GM18858 (cell line): Measurements from ENCODE around the gene OSM.
"Not testable (repeated sequence)": the region's sequence is repeated elsewhere in the genome, so short reads cannot be mapped to it uniquely, and the experiment has no call there.

Source experiments
- ATAC-seq: cut with Tn5 transposase; IDR thresholded peaks from one replicate; pipeline ENCODE4 v1.9.1; 2021; ENCODE audit not compliant: unreplicated experiment

The OSM gene

GRCh38 chr22:30245181-30245984, 21.3 kb downstream of the OSM start:
- no peak for ATAC-seq

DNA sequence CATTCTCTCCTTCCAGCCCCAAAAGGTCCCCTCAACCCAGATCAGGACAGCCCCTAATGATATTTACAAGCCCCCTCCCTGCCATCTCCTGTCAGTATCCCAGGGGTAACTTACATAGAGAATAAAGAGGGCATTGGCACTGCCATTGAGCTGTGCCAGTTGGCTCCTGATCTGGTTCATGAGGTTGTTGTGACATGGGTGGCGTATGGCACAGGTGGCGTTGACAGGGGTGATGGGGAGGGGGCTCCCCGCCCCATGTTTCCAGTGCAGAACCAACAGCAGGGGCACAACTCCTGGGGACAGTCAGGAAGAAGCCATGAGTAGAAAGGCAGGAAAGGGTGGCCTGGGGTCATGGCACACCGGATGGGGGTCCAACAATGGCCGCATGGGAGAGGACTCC, 22.0 kb downstream of the OSM start:
- ATAC-seq: no peak

- no peak for ATAC-seq
Observed at GRCh38 chr22:30244066-30244465, 22.6 kb downstream of the OSM start.

DNA sequence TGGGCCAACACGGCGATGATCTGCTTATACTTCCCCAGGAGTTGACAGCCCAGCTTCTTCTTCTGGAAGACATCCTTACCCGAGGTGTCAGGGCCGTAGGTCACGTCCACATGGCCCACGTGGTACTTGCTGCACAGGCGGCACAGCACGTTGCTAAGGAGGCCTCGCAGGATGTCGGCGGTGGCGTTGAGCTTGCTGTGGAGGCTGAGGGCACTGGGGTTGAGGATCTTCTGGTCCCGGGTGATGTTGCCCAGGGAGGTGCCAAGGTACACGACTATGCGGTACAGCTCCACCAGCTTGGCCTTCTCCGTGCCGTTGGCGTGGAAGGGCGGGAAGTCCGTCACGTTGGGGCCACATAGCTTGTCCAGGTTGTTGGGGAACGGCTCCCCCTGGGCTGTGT, 23.0 kb downstream of the OSM start:
- no peak for ATAC-seq

- no peak for ATAC-seq
Observed at GRCh38 chr22:30241576-30242371, 24.9 kb downstream of the OSM start.

GRCh38 chr22:30240541-30241417, 25.9 kb downstream of the OSM start:
- no peak for ATAC-seq

GRCh38 chr22:30239488-30240405, 26.9 kb downstream of the OSM start:
- ATAC-seq: no peak

- ATAC-seq: no peak
Observed at GRCh38 chr22:30238661-30239487, 27.8 kb downstream of the OSM start.

DNA sequence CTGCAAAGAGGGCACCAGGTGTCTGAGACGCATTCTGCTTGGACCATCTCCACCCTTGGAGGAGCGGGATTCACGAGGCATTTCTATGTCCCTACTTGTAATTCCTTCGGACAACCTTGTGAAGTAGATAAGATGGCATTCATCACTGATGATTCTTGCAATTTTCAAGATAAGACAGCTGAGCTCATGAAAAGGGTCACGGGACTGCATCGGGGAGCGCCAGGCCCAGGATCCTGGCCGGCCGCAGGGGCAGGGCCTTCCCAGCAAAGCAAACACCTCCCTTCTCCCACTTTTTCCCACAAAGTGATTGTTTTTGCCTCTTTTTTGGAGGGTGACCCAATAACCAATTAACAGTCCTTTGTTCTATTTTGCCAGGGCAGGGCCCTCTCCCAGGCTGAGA, 28.5 kb downstream of the OSM start:
- no peak for ATAC-seq

GRCh38 chr22:30236875-30237274, 29.8 kb downstream of the OSM start:
- no peak for ATAC-seq

- no peak for ATAC-seq
Observed at GRCh38 chr22:30235687-30236170, 30.9 kb downstream of the OSM start.

GRCh38 chr22:30234786-30235470, 31.7 kb downstream of the OSM start:
- ATAC-seq: no peak

DNA sequence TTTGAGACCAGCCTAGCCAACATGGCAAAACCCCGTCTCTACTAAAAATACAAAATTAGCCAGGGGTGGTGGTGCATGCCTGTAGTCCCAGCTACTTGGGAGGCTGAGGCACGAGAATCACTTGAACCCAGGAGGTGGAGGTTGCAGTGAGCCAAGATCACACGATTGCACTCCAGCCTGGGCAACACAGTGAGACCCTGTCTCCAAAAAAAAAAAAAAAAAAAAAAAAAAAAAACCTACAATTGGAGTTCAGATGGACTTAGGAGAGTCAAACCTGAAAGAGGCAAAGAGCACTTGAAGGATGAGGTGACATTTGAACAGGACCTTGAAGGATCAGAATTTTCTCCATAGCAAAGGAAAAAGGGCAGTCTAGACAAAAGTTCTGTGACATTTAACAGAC, 32.3 kb downstream of the OSM start:
- not testable (repeated sequence) for ATAC-seq

GRCh38 chr22:30233582-30233981, 33.1 kb downstream of the OSM start:
- ATAC-seq: no peak

DNA sequence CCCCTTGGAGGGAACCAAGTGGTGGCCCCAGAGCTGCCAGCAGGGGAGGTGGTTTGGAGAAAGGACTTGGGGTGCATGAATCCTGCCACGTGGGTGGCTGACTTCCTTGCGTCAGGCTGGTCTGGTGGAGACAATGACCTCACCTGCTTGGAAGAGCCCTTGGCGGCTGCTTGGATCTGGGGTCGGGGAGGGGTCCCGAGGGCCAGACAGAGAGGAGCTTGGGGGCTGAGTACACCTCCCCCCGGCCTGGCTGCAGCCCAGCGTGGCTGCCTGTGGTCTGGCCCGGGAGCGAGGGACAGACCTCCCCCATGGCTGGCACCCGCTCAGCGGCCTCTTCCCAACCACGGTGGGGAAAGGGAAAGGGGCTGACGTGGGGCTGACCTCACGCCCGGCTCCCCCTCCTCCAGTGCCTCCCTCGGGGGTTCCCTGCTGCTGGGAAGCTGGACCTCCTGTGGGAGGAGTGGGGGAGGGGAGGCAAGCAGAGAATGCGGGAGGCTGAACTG, 33.9 kb downstream of the OSM start:
- no peak for ATAC-seq

DNA sequence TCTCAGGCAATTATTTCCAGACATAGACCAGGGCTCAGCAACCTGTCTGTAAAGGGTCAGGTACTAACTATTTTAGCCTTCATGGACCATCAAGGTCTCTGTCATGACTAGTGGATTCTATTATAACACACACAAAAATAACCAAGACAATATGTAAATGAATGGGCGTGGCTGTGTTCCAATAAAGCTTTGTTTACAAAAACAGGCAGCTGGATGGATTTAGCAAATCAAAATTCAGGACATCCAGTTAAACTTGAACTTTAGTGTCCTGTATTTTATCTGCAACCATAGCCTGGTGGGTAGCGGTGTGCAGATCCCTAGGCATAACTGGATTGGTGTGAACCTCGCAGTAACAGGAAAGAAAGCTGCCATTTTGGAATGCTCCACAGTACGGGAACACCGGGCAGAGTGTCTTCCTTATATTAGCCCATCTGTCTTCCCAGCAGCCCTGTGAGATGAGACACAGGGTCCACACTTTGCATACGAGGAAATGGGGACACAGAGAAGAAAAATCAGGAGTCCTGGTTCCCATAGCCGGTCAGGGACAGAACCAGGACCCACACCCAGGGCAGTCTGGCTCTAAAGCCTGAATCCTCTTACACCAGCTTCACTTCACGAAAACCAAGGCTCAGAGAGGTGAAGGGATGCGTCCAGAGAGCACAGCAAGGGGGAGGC, 35.7 kb downstream of the OSM start:
- no peak for ATAC-seq

DNA sequence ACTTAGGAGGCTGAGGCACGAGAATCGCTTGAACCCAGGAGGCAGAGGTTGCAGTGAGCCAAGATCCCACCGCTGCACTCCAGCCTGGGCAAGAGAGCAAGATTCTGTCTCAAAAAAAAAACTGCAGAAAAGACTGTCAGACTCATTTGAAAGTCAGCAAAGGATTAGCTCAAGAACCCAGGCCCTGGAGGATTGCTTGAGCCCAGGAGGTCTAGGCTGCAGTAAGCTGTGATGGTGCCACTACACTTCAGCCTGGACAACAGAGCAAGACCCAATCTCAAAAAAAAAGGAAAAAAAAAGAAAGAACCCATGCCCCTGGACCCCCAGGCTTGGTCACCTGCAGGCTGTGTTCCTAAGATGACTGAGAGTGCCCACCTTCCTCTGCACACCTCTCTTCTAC, 36.3 kb downstream of the OSM start:
- ATAC-seq: no peak
